H1 (cell line): Measurements from ENCODE around the gene NCOA5. TPM values are rescaled to one million over a fixed set of nuclear protein-coding genes. Genes with fewer than 3 reads are reported as not detected.

ENCODE experiments used
- CTCF ChIA-PET: fragments of 300-600 bp; sonication (Branson Sonifier 250); formaldehyde crosslinking; loops from one replicate; lab custom pipeline; 2021; ENCODE audit not compliant: partially characterized antibody; lab: Charles Lee
- POLR2A ChIA-PET: fragments of 300-600 bp; sonication (Branson Sonifier 250); formaldehyde crosslinking; loops from one replicate; lab custom pipeline; 2021; ENCODE audit warnings: inconsistent platforms; ENCODE audit not compliant: partially characterized antibody; lab: Charles Lee
- DNase-seq, 2 experiments: peaks; one replicate each; pipeline versions ENCODE4 v3.0.0 to v3.0.0-alpha.2; 2010 to 2022; ENCODE audit warnings: low spot score in 2 of 2, low read depth in 1 of 2, mixed read lengths in 1 of 2
- FAIRE-seq: peaks from 2 replicates; lab custom pipeline; 2011; peaks lifted over from hg19 to GRCh38; lab: Jason Lieb, UNC
- H2AFZ ChIP-seq: 2 replicates; pipeline ENCODE4 v1.8.1; 2012; ENCODE audit warnings: low read length, inconsistent platforms
- H2AK5ac ChIP-seq: 2 replicates; pipeline ENCODE4 v1.6.1; 2013; ENCODE audit warnings: low read depth, low read length
- H2BK120ac ChIP-seq: replicated peaks from 2 replicates; pipeline ENCODE3; 2013; ENCODE audit warnings: low read depth, low read length, inconsistent platforms
- H2BK12ac ChIP-seq: 2 replicates; pipeline ENCODE4 v1.6.1; 2013; ENCODE audit warnings: low read depth, low read length
- H2BK15ac ChIP-seq: 2 replicates; pipeline ENCODE4 v1.6.1; 2013; ENCODE audit warnings: low read length
- H2BK20ac ChIP-seq: 2 replicates; pipeline ENCODE4 v1.6.1; 2013; ENCODE audit warnings: low read length
- H2BK5ac ChIP-seq: 2 replicates; pipeline ENCODE4 v1.6.1; 2013; ENCODE audit warnings: low read depth, low read length
- H3K14ac ChIP-seq: 2 replicates; pipeline ENCODE4 v1.6.1; 2013; ENCODE audit warnings: inconsistent platforms; ENCODE audit not compliant: insufficient read length
- H3K18ac ChIP-seq: 2 replicates; pipeline ENCODE4 v1.6.1; 2013; ENCODE audit warnings: low read length; ENCODE audit errors: extremely low read depth
- H3K23ac ChIP-seq: 2 replicates; pipeline ENCODE4 v1.6.1; 2013; ENCODE audit warnings: inconsistent platforms; ENCODE audit not compliant: insufficient read length
- H3K23me2 ChIP-seq: 2 replicates; pipeline ENCODE4 v1.6.1; 2013; ENCODE audit warnings: low read depth, low read length
- H3K27ac ChIP-seq: 2 replicates; pipeline ENCODE4 v1.6.1; 2011; ENCODE audit warnings: low read depth, low read length, inconsistent platforms
- H3K27me3 ChIP-seq, 4 experiments: replicated peaks in 1 of 4; 1 replicate in 1 of 4; 2 replicates in 3 of 4; pipeline versions ENCODE4 v1.6.1 to v1.8.1; 2011 to 2013; ENCODE audit warnings: low read length in 3 of 4, mild to moderate bottlenecking in 3 of 4, inconsistent platforms in 2 of 4, mixed read lengths in 2 of 4, moderate library complexity in 1 of 4; ENCODE audit not compliant: control insufficient read depth in 3 of 4, insufficient read depth in 3 of 4; ENCODE audit errors: extremely low read depth in 1 of 4
- H3K36me3 ChIP-seq, 4 experiments: 2 replicates each; pipeline versions ENCODE4 v1.6.1 to v1.8.1; 2011 to 2013; ENCODE audit warnings: mild to moderate bottlenecking in 4 of 4, low read length in 3 of 4, moderate library complexity in 2 of 4, control low read depth in 1 of 4, inconsistent platforms in 1 of 4; ENCODE audit not compliant: insufficient read depth in 4 of 4, control insufficient read depth in 2 of 4
- H3K4ac ChIP-seq: replicated peaks from 2 replicates; pipeline ENCODE3; 2013; ENCODE audit warnings: low read length, low read depth, mixed read lengths, inconsistent platforms; ENCODE audit not compliant: insufficient read length
- H3K4me1 ChIP-seq, 4 experiments: replicated peaks in 1 of 4; 1 replicate in 1 of 4; 2 replicates in 3 of 4; pipeline versions ENCODE4 v1.6.1 to v1.8.1; 2011 to 2013; ENCODE audit warnings: low read length in 3 of 4, inconsistent platforms in 2 of 4, mixed read lengths in 1 of 4; ENCODE audit not compliant: insufficient read depth in 4 of 4, control insufficient read depth in 3 of 4
- H3K4me2 ChIP-seq, 2 experiments: 2 replicates each; pipeline versions ENCODE4 v1.6.1 to v1.8.1; 2011 to 2013; ENCODE audit warnings: low read depth in 2 of 2, low read length in 2 of 2, control low read depth in 1 of 2, inconsistent platforms in 1 of 2, mild to moderate bottlenecking in 1 of 2; ENCODE audit not compliant: insufficient read depth in 1 of 2
- H3K4me3 ChIP-seq, 4 experiments: fragments of 200-600, 300-600 bp in 1 of 4; sonication (generic), shearing (Covaris generic), sonication (Bioruptor Twin) in 1 of 4; 2 replicates each; pipeline versions ENCODE4 v1.5.1 to v1.8.1; 2011 to 2016; ENCODE audit warnings: low read length in 4 of 4, low read depth in 3 of 4, control low read depth in 2 of 4, inconsistent platforms in 2 of 4, mild to moderate bottlenecking in 2 of 4, mixed read lengths in 1 of 4, moderate library complexity in 1 of 4; ENCODE audit not compliant: insufficient read depth in 2 of 4; ENCODE audit errors: extremely low read depth in 1 of 4
- H3K56ac ChIP-seq: replicated peaks from 2 replicates; pipeline ENCODE3; 2013; ENCODE audit warnings: low read depth, mild to moderate bottlenecking, mixed read lengths, low read length, inconsistent platforms; ENCODE audit not compliant: insufficient read length
- H3K79me1 ChIP-seq: 2 replicates; pipeline ENCODE4 v1.6.1; 2013; ENCODE audit warnings: low read depth, low read length, control low read depth
- H3K79me2 ChIP-seq, 2 experiments: 2 replicates each; pipeline versions ENCODE4 v1.6.1 to v1.8.1; 2012 to 2013; ENCODE audit warnings: low read length in 2 of 2, mild to moderate bottlenecking in 2 of 2, inconsistent platforms in 1 of 2; ENCODE audit not compliant: insufficient read depth in 2 of 2, control insufficient read depth in 1 of 2
- H3K9ac ChIP-seq, 4 experiments: replicated peaks in 1 of 4; 1 replicate in 1 of 4; 2 replicates in 3 of 4; pipeline versions ENCODE4 v1.6.1 to v1.8.1; 2011 to 2013; ENCODE audit warnings: low read depth in 3 of 4, low read length in 3 of 4, control low read depth in 2 of 4, mild to moderate bottlenecking in 2 of 4, moderate library complexity in 2 of 4, inconsistent platforms in 1 of 4; ENCODE audit errors: extremely low read depth in 1 of 4
- H3K9me3 ChIP-seq, 2 experiments: 2 replicates each; pipeline versions ENCODE4 v1.6.1 to v1.8.1; 2012 to 2013; ENCODE audit warnings: mild to moderate bottlenecking in 2 of 2, moderate library complexity in 2 of 2, control low read depth in 1 of 2, inconsistent platforms in 1 of 2, low read depth in 1 of 2, low read length in 1 of 2, mixed read lengths in 1 of 2; ENCODE audit not compliant: insufficient read depth in 2 of 2
- H4K20me1 ChIP-seq, 2 experiments: replicated peaks in 1 of 2; 2 replicates each; pipeline versions ENCODE3 to v1.8.1; 2011 to 2013; ENCODE audit warnings: inconsistent platforms in 2 of 2, low read length in 2 of 2, mild to moderate bottlenecking in 1 of 2; ENCODE audit not compliant: insufficient read depth in 2 of 2, control insufficient read depth in 1 of 2
- H4K5ac ChIP-seq: 2 replicates; pipeline ENCODE4 v1.6.1; 2013; ENCODE audit warnings: low read length, low read depth, mixed read lengths, inconsistent platforms; ENCODE audit not compliant: insufficient read length
- H4K8ac ChIP-seq: 2 replicates; pipeline ENCODE4 v1.8.0; 2013; ENCODE audit warnings: mild to moderate bottlenecking, moderate library complexity, low read length, inconsistent platforms; ENCODE audit not compliant: insufficient read depth; ENCODE audit errors: extremely low read depth
- H4K91ac ChIP-seq: replicated peaks from 2 replicates; pipeline ENCODE3; 2013; ENCODE audit warnings: low read length, mixed read lengths, inconsistent platforms; ENCODE audit not compliant: insufficient read length
- ATF3 ChIP-seq: IDR thresholded peaks from 2 replicates; pipeline ENCODE4 v1.6.1; 2011; ENCODE audit warnings: low read depth, mild to moderate bottlenecking, low read length; ENCODE audit not compliant: insufficient read depth
- BCL11A ChIP-seq, 2 experiments: IDR thresholded peaks; one replicate each; pipeline ENCODE4 v1.6.1; 2011; ENCODE audit warnings: low read depth in 2 of 2, low read length in 2 of 2, mild to moderate bottlenecking in 2 of 2
- CBX5 ChIP-seq: fragments of 300-800, 300-1000 bp; sonication (generic); IDR thresholded peaks from 2 replicates; pipeline ENCODE4 v1.7.1; 2016; ENCODE audit warnings: antibody characterized with exemption, low read length, low read depth
- CHD1 ChIP-seq: IDR thresholded peaks from 2 replicates; pipeline ENCODE4 v1.6.1; 2012; ENCODE audit warnings: low read depth, low read length, improper control_type of control experiment
- CREB1 ChIP-seq: IDR thresholded peaks from 2 replicates; pipeline ENCODE4 v1.6.1; 2012; ENCODE audit warnings: inconsistent platforms
- JUND ChIP-seq: IDR thresholded peaks from 2 replicates; pipeline ENCODE4 v1.6.1; 2011; ENCODE audit warnings: mild to moderate bottlenecking, improper control_type of control experiment, low read length
- PHF8 ChIP-seq: fragments of 200-600 bp; sonication (generic); conservative IDR thresholded peaks from 2 replicates; pipeline ENCODE4 v1.7.1; 2012; ENCODE audit warnings: low read depth, mild to moderate bottlenecking, inconsistent platforms, low read length, moderate library complexity
- POU5F1 ChIP-seq: IDR thresholded peaks from 2 replicates; pipeline ENCODE4 v1.6.1; 2011; ENCODE audit warnings: low read depth, mild to moderate bottlenecking, low read length, moderate library complexity
- SIN3A ChIP-seq, 2 experiments: IDR thresholded peaks in 1 of 2; conservative IDR thresholded peaks in 1 of 2; 2 replicates each; pipeline ENCODE4 v1.6.1; 2011 to 2012; ENCODE audit warnings: low read length in 2 of 2, improper control_type of control experiment in 1 of 2, low read depth in 1 of 2, mild to moderate bottlenecking in 1 of 2
- SUZ12 ChIP-seq: fragments of 200-600 bp; sonication (generic); IDR thresholded peaks from 2 replicates; pipeline ENCODE4 v1.6.1; 2012; ENCODE audit warnings: mild to moderate bottlenecking, inconsistent platforms, low read length, moderate library complexity, mixed read lengths
- TAF7 ChIP-seq: optimal IDR thresholded peaks from 2 replicates; pipeline ENCODE3; 2011; ENCODE audit warnings: low read depth, mild to moderate bottlenecking, inconsistent platforms, low read length, moderate library complexity, borderline replicate concordance
- TCF12 ChIP-seq: IDR thresholded peaks from 2 replicates; pipeline ENCODE4 v1.6.1; 2011; ENCODE audit warnings: low read depth, mild to moderate bottlenecking, low read length
- TEAD4 ChIP-seq: IDR thresholded peaks from 2 replicates; pipeline ENCODE4 v1.6.1; 2012; ENCODE audit warnings: low read depth, low read length, inconsistent platforms, mixed read lengths
- WGBS, 2 experiments: shearing (Covaris generic) in 1 of 2; methylation state at CpG; one replicate each; pipeline versions ENCODE4 v1.1.6 to v1.1.7; 2013 to 2015; ENCODE audit warnings: low lambda C conversion rate in 2 of 2, mixed read lengths in 2 of 2, inconsistent platforms in 1 of 2, low coverage in 1 of 2, missing lambda C conversion rate in 1 of 2; ENCODE audit not compliant: insufficient replicate concordance in 2 of 2, insufficient coverage in 1 of 2, insufficient read length in 1 of 2; ENCODE audit errors: extremely low coverage in 1 of 2, missing lambda C conversion rate in 1 of 2; 5-methylcytosine and 5-hydroxymethylcytosine counted together
- polyA plus RNA-seq, 7 experiments: library from polyadenylated mRNA; depleted of rRNA in 3 of 7; stranded (reverse) in 5 of 7; unstranded in 2 of 7; fragments of >200 nt in 5 of 7; fragments of 200-250 nt in 2 of 7; gene quantifications; 1 replicate in 5 of 7; 2 replicates in 1 of 7; 4 replicates in 1 of 7; pipeline versions ENCODE4 v1.2.1 to v1.2.3, GENCODE V29; 2011 to 2013; ENCODE audit warnings: missing spikeins in 2 of 7, mixed read lengths in 2 of 7
- total RNA-seq: library from RNA; stranded (reverse); fragmentation: NEBNext Ultra II Directional; extraction: Animal tissue kit (Norgen Biotek cat#: 25700); gene quantifications from 2 replicates; pipeline ENCODE4 v1.2.1, GENCODE V29; 2021

Gene NCOA5
- total and polyA plus RNA-seq, 2 of the 8 experiments (the other 6 are each of a cell fraction or from before 2014, with no cell fraction given) = 20.4 to 29.0 TPM

GRCh38 chr20:46119547-46119946 lies 29.8 kb upstream of the NCOA5 start:
- ChIA-PET POLR2A (interaction anchor here (1.5 kb wide), 1 partner anchor 12 kb away, joined by 7 read pairs; no protein-coding TSS in a partner anchor), CTCF (interaction anchor here (0.7 to 6.8 kb wide), 9 partner anchors 12 to 230 kb away, joined by 3 to 60 read pairs (median 4); no protein-coding TSS in a partner anchor)
- H3K14ac ChIP-seq = no peak overlapping the region
- H2BK5ac ChIP-seq = no peak overlapping the region
- no peaks in the 10 kb centered on the region for H4K20me1 ChIP-seq
- no peak overlapping the region for H2BK20ac ChIP-seq
- H2BK120ac ChIP-seq = no peak overlapping the region
- H3K4me3 ChIP-seq = no peak overlapping the region
- H3K23me2 ChIP-seq = peaks cover 8% of the 10 kb centered on the region; the same call in 1 of the 2 replicates
- no peak overlapping the region for H2AFZ ChIP-seq
- peak overlapping the region in 1 of 2 experiments; percentile 97; a peak in 3 of 4 replicates for H3K4me2 ChIP-seq
- H4K91ac ChIP-seq = no peak overlapping the region
- no peak overlapping the region for H3K4ac ChIP-seq
- no peak overlapping the region for H2BK15ac ChIP-seq
- peaks cover 0 to 12% (median 5%) of the 10 kb centered on the region in 4 experiments; a peak in 5 of 8 replicates for H3K36me3 ChIP-seq
- no peak overlapping the region for H2BK12ac ChIP-seq
- H3K9ac ChIP-seq = no peak overlapping the region
- H4K5ac ChIP-seq = no peak overlapping the region
- TF ChIP-seq TAF7 (no peak), CHD1 (no peak), SUZ12 (no peak), TEAD4 (no peak), SIN3A (conservative IDR thresholded peaks at IDR 0.05 in 1 of 2, IDR thresholded peaks at IDR 0.05 in 1 of 2; ENCODE audit: low read depth in 1 of 2, low read length in 2 of 2) (no peak), ATF3 (no peak), BCL11A (IDR thresholded peaks at IDR 0.05; ENCODE audit: low read depth in 2 of 2, low read length in 2 of 2) (no peak), TCF12 (no peak), POU5F1 (no peak), CREB1 (no peak), JUND (no peak), CBX5 (no peak), PHF8 (no peak)
- H4K8ac ChIP-seq = no peak overlapping the region
- no peak overlapping the region for H3K27ac ChIP-seq
- no peak overlapping the region for H3K56ac ChIP-seq
- no peak overlapping the region for H2AK5ac ChIP-seq
- peaks cover 0 to 2% of the 10 kb centered on the region in 2 experiments; a peak in 1 of 4 replicates for H3K79me2 ChIP-seq
- no peak for DNase-seq
- H3K27me3 ChIP-seq = peaks cover 0 to 22% (median 9%) of the 10 kb centered on the region in 4 experiments; a peak in 5 of 7 replicates
- no peak overlapping the region for H3K18ac ChIP-seq
- no peak for FAIRE-seq
- H3K23ac ChIP-seq = no peak overlapping the region
- WGBS, 2 experiments = 90% methylated on average over 2 of the region's 2 CpGs; no CpG with 5 or more reads in 1 of the 2 experiments
- H3K79me1 ChIP-seq = no peaks in the 10 kb centered on the region
- no peaks in the 10 kb centered on the region for H3K9me3 ChIP-seq
- H3K4me1 ChIP-seq = peaks cover 0 to 3% (median 0%) of the 10 kb centered on the region in 4 experiments; a peak in 2 of 7 replicates
